CD4-positive, alpha-beta T cell treated with Interleukin-15 for 4 hours (primary cell): ENCODE results near the gene OR5I1.
"Not testable (repeated sequence)": the region's sequence is repeated elsewhere in the genome, so short reads cannot be mapped to it uniquely, and the experiment has no call there.

Experiments
- DNase-seq: peaks from one replicate; pipeline ENCODE4 v3.0.0-alpha.2; 2020; ENCODE audit warnings: low spot score

OR5I1 gene

DNA sequence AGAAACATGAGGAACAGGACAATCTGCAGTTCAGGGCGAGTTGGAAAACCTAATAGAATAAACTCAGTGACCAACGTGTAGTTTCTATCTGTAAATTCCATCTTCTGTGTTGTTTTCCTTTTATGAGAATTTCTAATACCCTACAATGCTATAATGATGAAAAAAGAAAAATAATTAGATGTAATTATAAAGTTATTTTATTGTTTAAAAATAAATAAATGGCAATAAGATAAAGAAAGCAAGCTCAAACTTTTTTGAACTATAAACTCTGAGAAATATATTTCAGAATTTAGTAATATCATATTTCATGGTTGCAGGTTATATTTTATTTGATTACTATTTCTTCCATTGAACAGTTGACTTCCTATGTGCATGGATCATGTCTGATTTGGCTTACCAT is at the start of gene OR5I1:
OR5I1 (minus strand) TSS at position 101 of the 400 bp plus-strand sequence; CDS start at position 101, 0 bp downstream.
- no peak for DNase-seq

DNA sequence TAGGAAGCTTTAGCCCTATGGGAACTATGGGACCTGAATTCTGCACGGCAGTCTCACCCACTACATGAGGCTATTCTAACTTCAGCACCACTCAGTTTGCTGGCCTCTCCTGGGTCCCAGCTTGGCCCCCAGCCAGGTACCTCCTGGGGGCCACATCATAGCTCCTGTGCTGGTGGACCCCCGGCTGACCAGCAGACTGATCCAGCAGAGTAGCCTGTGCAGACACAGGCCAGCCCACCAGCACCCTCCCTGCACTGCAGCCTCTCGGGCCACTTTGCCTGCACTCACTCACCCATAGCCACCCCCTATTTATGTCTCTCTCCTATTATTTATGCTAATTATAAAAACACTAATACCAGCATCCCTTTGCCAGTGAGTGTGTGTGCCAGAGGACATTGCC is 34.7 kb upstream of the OR5I1 start:
- DNase-seq: no peak

DNA sequence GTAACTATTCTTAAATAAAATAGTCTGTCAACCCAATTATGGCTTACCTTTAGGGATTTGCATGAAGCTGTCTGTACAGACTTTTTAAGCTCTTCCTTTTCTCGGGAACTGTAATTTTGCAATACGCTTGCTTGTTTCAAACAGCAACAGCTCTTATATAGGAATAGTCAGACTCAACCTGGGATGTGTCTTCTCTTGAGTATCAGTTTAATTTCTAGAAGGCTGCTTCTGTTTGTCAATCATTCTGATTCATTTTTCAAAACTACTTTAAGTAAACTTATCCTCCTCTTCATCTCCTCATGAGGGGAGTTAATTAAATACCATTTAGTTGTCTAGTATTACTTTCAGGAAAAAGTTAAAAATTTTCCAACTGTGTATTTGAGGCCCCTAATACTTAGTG is 33.6 kb upstream of the OR5I1 start, which contains the start of gene OR10AG1:
OR10AG1 (minus strand) TSS at position 101 of the 400 bp plus-strand sequence; CDS start at position 63, 38 bp downstream.
- DNase-seq: no peak

DNA sequence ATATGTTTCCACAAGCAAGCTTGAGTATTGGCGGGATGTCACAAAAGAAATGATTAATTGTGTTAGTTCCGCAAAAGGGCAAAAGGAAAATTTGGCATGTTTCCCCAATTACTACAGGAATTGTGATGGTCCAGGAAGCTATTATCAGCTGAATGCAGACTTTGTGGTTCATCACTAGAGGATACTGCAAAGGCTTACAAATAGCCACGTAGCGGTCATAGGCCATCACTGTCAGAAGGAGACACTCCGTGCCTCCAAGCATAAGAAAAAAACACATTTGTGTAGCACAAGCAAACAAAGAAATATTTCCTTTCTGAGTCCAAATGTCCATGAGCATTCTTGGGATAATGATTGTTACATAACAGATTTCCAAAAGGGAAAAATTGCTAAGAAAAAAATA is 31.7 kb upstream of the OR5I1 start:
- DNase-seq: no peak

DNA sequence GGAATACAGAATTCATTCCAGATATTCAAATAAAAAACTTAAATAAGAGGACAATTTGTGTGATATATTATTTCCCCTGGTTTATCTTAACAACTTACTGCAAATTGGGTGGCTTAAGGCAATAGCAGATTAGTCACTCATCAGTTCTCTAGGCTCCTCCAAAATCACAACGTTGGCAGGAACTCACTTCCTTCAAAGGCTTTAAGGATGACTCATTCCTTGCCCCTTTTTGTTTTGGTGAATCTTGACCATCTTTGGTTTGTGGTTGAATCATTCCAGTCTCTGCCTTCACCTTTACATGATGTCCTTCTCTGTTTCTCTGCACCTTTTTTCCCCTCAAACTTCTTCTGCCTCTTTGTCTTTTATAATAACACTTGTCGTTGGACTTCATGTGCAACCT is 30.2 kb upstream of the OR5I1 start:
- DNase-seq: no peak

DNA sequence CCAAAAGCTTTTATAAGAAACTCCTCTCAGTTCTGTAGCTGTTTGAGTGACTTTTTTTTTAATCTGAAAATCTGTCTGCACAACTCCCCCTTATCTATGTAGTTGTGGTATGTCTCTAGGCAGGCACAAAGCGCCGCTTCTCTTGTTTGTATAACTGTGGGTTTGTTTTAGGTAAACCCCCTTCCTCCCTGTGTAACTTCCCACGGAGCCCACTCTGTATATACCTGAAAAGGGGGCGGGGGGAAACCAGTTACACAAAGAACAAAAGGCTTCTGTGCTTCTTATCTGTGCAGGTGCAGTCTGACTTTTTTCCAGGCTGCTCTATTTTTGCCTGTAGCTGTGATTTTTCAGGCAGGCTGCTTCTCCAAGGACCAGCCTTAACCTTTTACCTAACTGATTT is 20.3 kb upstream of the OR5I1 start:
- DNase-seq: no peak

DNA sequence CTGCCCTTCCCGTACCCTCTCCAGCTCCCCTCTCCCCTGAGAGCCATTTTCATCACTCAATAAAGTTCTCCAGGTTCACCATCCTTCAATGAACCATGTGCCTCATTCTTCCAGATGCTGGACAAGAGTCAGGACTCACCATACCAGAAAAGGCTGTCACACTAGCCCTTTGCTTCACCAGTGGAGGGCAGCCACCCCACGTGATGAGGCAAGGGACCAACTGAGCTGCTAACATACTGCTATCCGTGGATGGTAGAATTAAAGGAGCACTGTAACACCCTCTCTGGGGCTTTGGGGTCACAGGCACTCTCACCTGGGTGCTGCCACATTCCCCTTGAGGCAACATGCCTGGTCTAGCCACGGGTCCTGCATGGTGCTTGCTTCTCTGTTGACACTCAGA is 13.1 kb upstream of the OR5I1 start:
- DNase-seq: no peak

DNA sequence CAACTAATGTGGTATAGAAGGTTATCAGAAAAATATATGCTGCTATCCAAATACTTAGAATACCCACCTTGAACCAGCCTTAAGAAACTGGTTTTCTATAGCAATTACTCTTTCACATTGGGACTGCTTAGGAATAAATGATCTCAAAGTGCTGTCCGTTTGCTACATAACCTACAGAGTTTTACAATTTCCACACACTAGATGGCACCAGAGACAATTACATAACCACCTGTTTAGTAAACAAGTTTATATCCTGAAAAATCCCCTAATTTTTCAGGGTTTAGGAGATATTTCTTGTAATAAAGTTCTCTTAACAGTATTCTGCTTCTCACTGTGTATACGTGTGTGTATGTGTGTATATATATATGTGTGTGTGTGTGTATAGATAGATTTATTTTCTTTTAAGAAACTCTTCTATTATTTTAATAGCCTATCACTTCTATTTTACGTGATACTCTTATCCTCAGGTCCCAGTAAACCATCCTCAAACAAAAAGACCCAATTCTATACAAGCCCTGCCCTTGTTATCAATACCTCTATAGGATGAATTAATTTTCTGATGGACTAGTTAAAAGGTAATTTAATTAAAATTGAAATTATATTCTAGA is 6.7 kb upstream of the OR5I1 start:
- DNase-seq: no peak

DNA sequence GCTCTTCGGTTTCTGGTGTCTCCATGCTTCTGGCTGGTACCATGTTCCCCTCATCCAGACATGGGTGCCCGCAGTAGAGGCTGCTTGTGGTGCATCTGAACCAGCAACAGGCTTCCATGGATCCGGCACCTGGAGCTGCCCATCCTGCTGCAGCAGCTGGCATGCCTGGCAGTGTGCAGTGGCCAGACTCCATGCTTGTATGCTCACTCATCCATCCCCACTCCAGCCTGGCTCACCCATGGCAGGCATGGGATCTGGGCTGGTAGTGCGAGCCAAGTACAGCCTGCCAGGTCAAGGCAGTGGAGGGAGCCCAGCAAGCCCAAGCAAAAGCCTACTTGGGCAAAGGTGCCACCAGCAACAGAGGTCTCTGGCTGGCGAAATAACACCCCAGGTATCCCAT is 15.7 kb downstream of the OR5I1 start:
- no peak for DNase-seq

DNA sequence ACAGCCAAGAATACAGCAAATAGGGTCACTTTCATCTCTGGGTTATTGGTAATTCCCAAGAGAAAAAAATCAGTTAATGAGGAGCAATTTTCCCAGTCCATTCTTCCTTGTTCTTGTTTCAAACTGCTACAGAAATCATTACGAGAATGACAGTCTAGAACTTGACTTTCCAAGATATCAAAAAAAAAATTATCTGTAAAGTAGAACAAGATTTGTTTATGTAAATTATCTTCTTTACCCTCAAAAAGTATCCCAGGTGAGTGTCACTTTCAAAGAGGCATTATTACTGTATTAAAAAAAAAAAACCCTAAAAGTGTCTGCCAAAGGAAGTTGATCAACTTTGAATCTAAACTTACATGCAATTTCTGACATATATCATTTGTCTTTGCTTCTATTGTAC is 21.7 kb downstream of the OR5I1 start, which contains the start of gene OR5W2:
OR5W2 (minus strand) TSS at position 101 of the 400 bp plus-strand sequence; CDS start at position 101, 0 bp downstream.
- DNase-seq: no peak

DNA sequence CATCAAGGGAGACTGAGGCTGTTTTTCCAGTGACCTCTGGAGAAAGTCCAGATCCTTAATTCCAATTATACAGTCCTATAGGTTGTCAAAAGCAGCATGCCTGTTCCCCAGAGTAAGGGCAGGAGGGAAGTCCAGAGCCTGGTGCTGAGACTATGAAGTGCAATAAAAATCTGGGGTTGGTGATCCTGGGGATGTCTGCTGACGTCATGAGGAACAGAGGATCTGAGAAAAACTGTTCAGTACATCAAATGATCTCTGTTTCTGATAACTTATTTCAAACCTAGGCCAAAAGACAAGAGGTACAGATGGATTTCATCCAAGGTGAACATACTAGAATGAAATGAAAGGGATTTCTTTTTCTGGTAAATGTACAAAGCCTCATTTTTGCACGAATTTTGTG is 33.9 kb downstream of the OR5I1 start:
- no peak for DNase-seq

DNA sequence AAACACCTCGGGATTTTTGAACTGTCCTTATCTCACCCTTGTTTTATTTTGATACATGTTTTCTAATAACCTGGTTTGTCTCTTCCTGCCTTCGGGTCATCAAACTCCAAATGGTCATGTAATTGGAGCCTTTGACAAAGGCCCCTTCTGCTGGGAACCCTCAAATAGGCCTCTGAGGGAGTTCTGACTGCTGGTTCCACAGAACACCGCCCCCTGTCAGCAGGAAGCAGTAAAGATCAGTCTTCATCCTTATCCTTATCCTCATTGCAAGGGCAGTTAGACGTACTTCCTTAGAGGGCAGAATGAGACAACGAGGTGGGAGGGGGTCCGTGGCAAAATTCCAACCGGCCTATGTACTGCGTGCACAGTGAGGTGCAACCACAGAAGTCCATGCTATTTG is 41.0 kb downstream of the OR5I1 start:
- no peak for DNase-seq

DNA sequence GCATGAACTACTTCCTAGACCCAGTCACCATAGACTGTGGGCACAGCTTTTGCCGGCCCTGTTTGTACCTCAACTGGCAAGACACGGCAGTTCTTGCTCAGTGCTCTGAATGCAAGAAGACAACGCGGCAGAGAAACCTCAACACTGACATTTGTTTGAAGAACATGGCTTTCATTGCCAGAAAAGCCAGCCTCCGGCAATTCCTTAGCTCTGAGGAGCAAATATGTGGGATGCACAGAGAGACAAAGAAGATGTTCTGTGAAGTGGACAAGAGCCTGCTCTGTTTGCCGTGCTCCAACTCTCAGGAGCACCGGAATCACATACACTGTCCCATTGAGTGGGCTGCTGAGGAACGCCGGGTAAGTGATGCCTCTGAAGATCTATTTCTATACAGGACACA is 50.7 kb downstream of the OR5I1 start:
- not testable (repeated sequence) for DNase-seq
